Thyroid gland (tissue), 4 donors: ENCODE measurements around the gene C16orf74.

Experiments
- CTCF ChIP-seq, 6 experiments: fragments of 200-600 bp in 3 of 6; fragments of 450-650 bp in 3 of 6; sonication (generic) in 3 of 6; IDR thresholded peaks; one replicate each; pipeline ENCODE4 v1.5.1; 2016 to 2019; ENCODE audit warnings: antibody characterized with exemption in 6 of 6, mild to moderate bottlenecking in 2 of 6, inconsistent platforms in 1 of 6, moderate library complexity in 1 of 6
- POLR2A ChIP-seq, 2 donors: fragments of 450-650 bp; IDR thresholded peaks; one replicate each; pipeline ENCODE4 v1.6.1; 2017; ENCODE audit warnings: antibody characterized with exemption in 2 of 2, mild to moderate bottlenecking in 2 of 2, moderate library complexity in 1 of 2

GRCh38 chr16:85712801-85713200, 38.1 kb downstream of the C16orf74 start:
- no peak for TF ChIP-seq CTCF (IDR thresholded peaks at IDR 0.05)
- TF ChIP-seq POLR2A (IDR thresholded peaks at IDR 0.05): no peak
